Gastrocnemius medialis (tissue), 4 donors: ENCODE measurements around the gene MAGOHB.

Experiments used
- POLR2A ChIP-seq, 2 donors: fragments of 450-650 bp; IDR thresholded peaks; one replicate each; pipeline ENCODE4 v1.6.1; 2017; ENCODE audit warnings: antibody characterized with exemption in 2 of 2, mild to moderate bottlenecking in 2 of 2, moderate library complexity in 2 of 2
- TF ChIP-seq, protein P1 (sequence below), 5 experiments: fragments of 450-650 bp in 3 of 5; fragments of 200-600 bp in 2 of 5; sonication (generic) in 2 of 5; IDR thresholded peaks in 4 of 5; conservative IDR thresholded peaks in 1 of 5; 1 replicate in 4 of 5; 2 replicates in 1 of 5; pipeline ENCODE4 v1.5.1; 2016 to 2019; ENCODE audit warnings: antibody characterized with exemption in 5 of 5, mild to moderate bottlenecking in 3 of 5, moderate library complexity in 3 of 5

DNA sequence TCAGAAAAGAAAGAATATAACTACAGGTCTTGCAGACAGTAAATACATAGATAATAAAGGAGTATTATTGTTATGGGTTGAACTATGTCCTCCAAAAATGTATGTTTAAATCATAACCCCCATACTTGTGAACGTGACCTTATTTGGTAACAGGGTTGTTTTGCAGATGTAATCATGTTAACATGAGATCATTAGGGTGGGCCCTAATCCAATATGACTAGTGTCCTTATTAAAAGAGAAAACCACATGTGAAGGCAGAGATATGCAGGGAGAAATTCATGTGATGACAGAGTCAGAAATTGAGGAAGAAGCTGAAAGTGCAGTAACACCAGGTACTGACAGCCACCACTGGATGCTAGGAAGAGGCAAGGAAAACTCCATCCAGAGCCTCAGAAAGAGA is 29.0 kb downstream of the MAGOHB start:
- TF ChIP-seq, protein P1, sequence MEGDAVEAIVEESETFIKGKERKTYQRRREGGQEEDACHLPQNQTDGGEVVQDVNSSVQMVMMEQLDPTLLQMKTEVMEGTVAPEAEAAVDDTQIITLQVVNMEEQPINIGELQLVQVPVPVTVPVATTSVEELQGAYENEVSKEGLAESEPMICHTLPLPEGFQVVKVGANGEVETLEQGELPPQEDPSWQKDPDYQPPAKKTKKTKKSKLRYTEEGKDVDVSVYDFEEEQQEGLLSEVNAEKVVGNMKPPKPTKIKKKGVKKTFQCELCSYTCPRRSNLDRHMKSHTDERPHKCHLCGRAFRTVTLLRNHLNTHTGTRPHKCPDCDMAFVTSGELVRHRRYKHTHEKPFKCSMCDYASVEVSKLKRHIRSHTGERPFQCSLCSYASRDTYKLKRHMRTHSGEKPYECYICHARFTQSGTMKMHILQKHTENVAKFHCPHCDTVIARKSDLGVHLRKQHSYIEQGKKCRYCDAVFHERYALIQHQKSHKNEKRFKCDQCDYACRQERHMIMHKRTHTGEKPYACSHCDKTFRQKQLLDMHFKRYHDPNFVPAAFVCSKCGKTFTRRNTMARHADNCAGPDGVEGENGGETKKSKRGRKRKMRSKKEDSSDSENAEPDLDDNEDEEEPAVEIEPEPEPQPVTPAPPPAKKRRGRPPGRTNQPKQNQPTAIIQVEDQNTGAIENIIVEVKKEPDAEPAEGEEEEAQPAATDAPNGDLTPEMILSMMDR (IDR thresholded peaks at IDR 0.05 in 4 of 5, conservative IDR thresholded peaks at IDR 0.05 in 1 of 5) = no peak
- TF ChIP-seq POLR2A (IDR thresholded peaks at IDR 0.05) = no peak
